ENCODE results near the gene C2orf76.
"Not testable (repeated sequence)": the region's sequence is repeated elsewhere in the genome, so short reads cannot be mapped to it uniquely, and the experiment has no call there.

The C2orf76 gene

GRCh38 chr2:119376810-119377209, 10.2 kb upstream of the C2orf76 start:
- DNase-seq: no peak

- DNase-seq: not testable (repeated sequence)
These were observed 9.8 kb upstream of the C2orf76 start for GRCh38 chr2:119376406-119376805.

GRCh38 chr2:119373907-119374745, 7.5 kb upstream of the C2orf76 start:
- not testable (repeated sequence) for DNase-seq

GRCh38 chr2:119372778-119373568, 6.3 kb upstream of the C2orf76 start:
- no peak for DNase-seq

- DNase-seq: no peak
These were observed 4.5 kb upstream of the C2orf76 start for GRCh38 chr2:119371111-119371510.

GRCh38 chr2:119369845-119370244, 3.2 kb upstream of the C2orf76 start:
- DNase-seq: no peak

GRCh38 chr2:119367472-119368099, 952 bp upstream of the C2orf76 start:
- DNase-seq: no peak

GRCh38 chr2:119366161-119366648, 429 bp downstream of the C2orf76 start:
- DNase-seq: no peak

GRCh38 chr2:119365436-119365835, 1.2 kb downstream of the C2orf76 start:
- DNase-seq: no peak

GRCh38 chr2:119364798-119365197, 1.8 kb downstream of the C2orf76 start:
- DNase-seq: no peak

GRCh38 chr2:119360423-119360966, 6.1 kb downstream of the C2orf76 start:
- no peak for DNase-seq

GRCh38 chr2:119359774-119360173, 6.9 kb downstream of the C2orf76 start:
- DNase-seq: no peak

- DNase-seq: no peak
These were observed 11.8 kb downstream of the C2orf76 start for GRCh38 chr2:119354860-119355259.

GRCh38 chr2:119352357-119352756, 14.3 kb downstream of the C2orf76 start:
- DNase-seq: no peak

- DNase-seq: no peak
These were observed 16.2 kb downstream of the C2orf76 start for GRCh38 chr2:119350311-119350998.

- no peak for DNase-seq
These were observed 17.3 kb downstream of the C2orf76 start for GRCh38 chr2:119349289-119349688.

- DNase-seq: no peak
These were observed 24.9 kb downstream of the C2orf76 start for GRCh38 chr2:119341684-119342083.

GRCh38 chr2:119339562-119339923, 27.1 kb downstream of the C2orf76 start:
- DNase-seq: no peak

- DNase-seq: no peak
These were observed 27.6 kb downstream of the C2orf76 start for GRCh38 chr2:119338826-119339561.

- DNase-seq: no peak
These were observed 28.4 kb downstream of the C2orf76 start for GRCh38 chr2:119338272-119338671.

GRCh38 chr2:119337749-119338148, 28.9 kb downstream of the C2orf76 start:
- DNase-seq: no peak

GRCh38 chr2:119333833-119334232, 32.8 kb downstream of the C2orf76 start:
- DNase-seq: no peak
